H9 (cell line): Measurements from ENCODE around the gene TTC12. TPM values are rescaled to one million over a fixed set of nuclear protein-coding genes. Genes with fewer than 3 reads are reported as not detected.
"Not testable (repeated sequence)": the region's sequence is repeated elsewhere in the genome, so short reads cannot be mapped to it uniquely, and the experiment has no call there.

Experiments used
- DNase-seq: peaks from one replicate; pipeline ENCODE4 v3.0.0-alpha.2; 2017
- H2AFZ ChIP-seq: one replicate; pipeline ENCODE4 v1.6.1; 2013; ENCODE audit warnings: mild to moderate bottlenecking, low read length, control low read depth, moderate library complexity
- H2AK5ac ChIP-seq: 2 replicates; pipeline ENCODE4 v1.6.1; 2013; ENCODE audit warnings: low read length, control low read depth, mixed read lengths; ENCODE audit not compliant: insufficient read length
- H2BK120ac ChIP-seq: one replicate; pipeline ENCODE4 v1.6.1; 2013; ENCODE audit warnings: low read depth, mild to moderate bottlenecking, low read length, control low read depth, inconsistent platforms; ENCODE audit not compliant: poor library complexity, severe bottlenecking
- H2BK12ac ChIP-seq: 2 replicates; pipeline ENCODE4 v1.6.1; 2013; ENCODE audit warnings: low read length, control low read depth, mixed read lengths, low read depth; ENCODE audit not compliant: insufficient read length
- H2BK15ac ChIP-seq: 2 replicates; pipeline ENCODE4 v1.6.1; 2013; ENCODE audit warnings: low read depth, low read length, control low read depth
- H2BK20ac ChIP-seq: one replicate; pipeline ENCODE4 v1.6.1; 2013; ENCODE audit warnings: low read depth, mild to moderate bottlenecking, low read length, control low read depth, inconsistent platforms; ENCODE audit not compliant: poor library complexity, severe bottlenecking
- H2BK5ac ChIP-seq: 2 replicates; pipeline ENCODE4 v1.6.1; 2013; ENCODE audit warnings: low read length, control low read depth, mixed read lengths; ENCODE audit not compliant: insufficient read length
- H3K14ac ChIP-seq: 2 replicates; pipeline ENCODE4 v1.6.1; 2013; ENCODE audit warnings: low read length, control low read depth; ENCODE audit not compliant: insufficient read depth
- H3K18ac ChIP-seq: 2 replicates; pipeline ENCODE4 v1.6.1; 2013; ENCODE audit warnings: low read depth, mild to moderate bottlenecking, mixed read lengths, low read length, control low read depth; ENCODE audit not compliant: insufficient read length
- H3K23ac ChIP-seq: 2 replicates; pipeline ENCODE4 v1.6.1; 2013; ENCODE audit warnings: low read length, control low read depth, mixed read lengths, low read depth; ENCODE audit not compliant: insufficient read length
- H3K23me2 ChIP-seq: 2 replicates; pipeline ENCODE4 v1.6.1; 2013; ENCODE audit warnings: low read depth, mild to moderate bottlenecking, mixed read lengths, low read length, control low read depth; ENCODE audit not compliant: insufficient read length, poor library complexity, severe bottlenecking
- H3K27ac ChIP-seq: 2 replicates; pipeline ENCODE4 v1.5.1; 2013; ENCODE audit warnings: low read length, control low read depth, mixed read lengths, low read depth; ENCODE audit not compliant: insufficient read length
- H3K27me3 ChIP-seq: 2 replicates; pipeline ENCODE4 v1.6.1; 2013; ENCODE audit warnings: low read length, control low read depth, inconsistent platforms; ENCODE audit not compliant: insufficient read depth
- H3K4ac ChIP-seq: 2 replicates; pipeline ENCODE4 v1.6.1; 2013; ENCODE audit warnings: low read depth, mild to moderate bottlenecking, control low read depth, inconsistent platforms, low read length, moderate library complexity
- H3K4me1 ChIP-seq: 2 replicates; pipeline ENCODE4 v1.6.1; 2013; ENCODE audit warnings: low read length, control low read depth, inconsistent platforms; ENCODE audit not compliant: insufficient read depth
- H3K4me2 ChIP-seq: 2 replicates; pipeline ENCODE4 v1.6.1; 2013; ENCODE audit warnings: low read length, control low read depth, mixed read lengths; ENCODE audit not compliant: insufficient read length, insufficient read depth
- H3K56ac ChIP-seq: 2 replicates; pipeline ENCODE4 v1.6.1; 2013; ENCODE audit warnings: low read depth, mild to moderate bottlenecking, mixed read lengths, low read length, control low read depth; ENCODE audit not compliant: insufficient read length
- H3K79me1 ChIP-seq: 2 replicates; pipeline ENCODE4 v1.6.1; 2013; ENCODE audit warnings: low read depth, mild to moderate bottlenecking, moderate library complexity, low read length, control low read depth, inconsistent platforms; ENCODE audit not compliant: insufficient read depth, poor library complexity, severe bottlenecking
- H3K79me2 ChIP-seq: 2 replicates; pipeline ENCODE4 v1.6.1; 2013; ENCODE audit warnings: low read length, control low read depth, inconsistent platforms; ENCODE audit not compliant: insufficient read depth
- H3K9ac ChIP-seq: 2 replicates; pipeline ENCODE4 v1.6.1; 2013; ENCODE audit warnings: low read length, control low read depth, mixed read lengths; ENCODE audit not compliant: insufficient read length; ENCODE audit errors: extremely low read depth
- H3K9me3 ChIP-seq: one replicate; pipeline ENCODE4 v1.6.1; 2013; ENCODE audit warnings: low read depth, low read length, inconsistent platforms; ENCODE audit not compliant: control insufficient read depth
- H3T11ph ChIP-seq: one replicate; pipeline ENCODE4 v1.6.1; 2013; ENCODE audit warnings: mild to moderate bottlenecking, low read length, control low read depth, inconsistent platforms
- H4K20me1 ChIP-seq: one replicate; pipeline ENCODE4 v1.6.1; 2013; ENCODE audit not compliant: control insufficient read depth, insufficient read length, insufficient read depth
- H4K5ac ChIP-seq: 2 replicates; pipeline ENCODE4 v1.6.1; 2013; ENCODE audit warnings: low read depth, mild to moderate bottlenecking, mixed read lengths, low read length, control low read depth; ENCODE audit not compliant: insufficient read length
- H4K8ac ChIP-seq: replicated peaks from 2 replicates; pipeline ENCODE4 v1.6.1; 2013; ENCODE audit warnings: low read length, control low read depth, mixed read lengths, low read depth; ENCODE audit not compliant: insufficient read length
- H4K91ac ChIP-seq: 2 replicates; pipeline ENCODE4 v1.6.1; 2013; ENCODE audit warnings: low read depth, mild to moderate bottlenecking, moderate library complexity, mixed read lengths, low read length, control low read depth; ENCODE audit not compliant: insufficient read length
- H3K27ac Mint-ChIP-seq, 3 experiments: 2 replicates in 2 of 3; 3 replicates in 1 of 3; pipeline ENCODE4 v1.8.0; 2020 to 2021; ENCODE audit warnings: mixed read lengths in 3 of 3, mild to moderate bottlenecking in 1 of 3, moderate library complexity in 1 of 3
- H3K27me3 Mint-ChIP-seq: 2 replicates; pipeline ENCODE4 v1.8.0; 2021; ENCODE audit warnings: low read depth, mild to moderate bottlenecking, moderate library complexity, mixed read lengths
- H3K36me3 Mint-ChIP-seq, 3 experiments: 2 replicates in 2 of 3; 3 replicates in 1 of 3; pipeline ENCODE4 v1.8.0; 2020 to 2021; ENCODE audit warnings: low read depth in 3 of 3, mixed read lengths in 3 of 3; ENCODE audit not compliant: insufficient read depth in 1 of 3
- H3K4me1 Mint-ChIP-seq, 2 experiments: 2 replicates each; pipeline ENCODE4 v1.8.0; 2020; ENCODE audit warnings: mixed read lengths in 2 of 2
- H3K4me3 Mint-ChIP-seq, 2 experiments: 2 replicates in 1 of 2; 3 replicates in 1 of 2; pipeline ENCODE4 v1.8.0; 2020 to 2021; ENCODE audit warnings: mild to moderate bottlenecking in 2 of 2, mixed read lengths in 2 of 2, moderate library complexity in 1 of 2
- H3K9me3 Mint-ChIP-seq, 2 experiments: 2 replicates in 1 of 2; 3 replicates in 1 of 2; pipeline ENCODE4 v1.8.0; 2020; ENCODE audit warnings: mild to moderate bottlenecking in 2 of 2, mixed read lengths in 2 of 2, moderate library complexity in 1 of 2
- CTCF ChIP-seq: fragments of 200-600 bp; sonication (generic); conservative IDR thresholded peaks from 3 replicates; pipeline ENCODE4 v1.8.0; 2021; ENCODE audit warnings: antibody characterized with exemption, mild to moderate bottlenecking
- WGBS: extraction: QIAGEN DNeasy Blood & Tissue Kit; methylation state at CpG from one replicate; pipeline ENCODE4 v1.1.7; 2013; ENCODE audit warnings: missing lambda C conversion rate, low lambda C conversion rate, mixed read lengths; ENCODE audit not compliant: insufficient read length; ENCODE audit errors: extremely low coverage; 5-methylcytosine and 5-hydroxymethylcytosine counted together
- total RNA-seq: library from RNA; stranded (reverse); gene quantifications from 2 replicates; pipeline ENCODE4 v1.2.1, GENCODE V29; 2021

Gene TTC12
- total RNA-seq, 1 experiment from 2014 or later = 8.3 TPM

GRCh38 chr11:113296447-113297205 lies 17.8 kb upstream of the TTC12 start:
- peak overlapping the region in 1 of 3 experiments; percentile 66; a peak in 1 of 7 replicates for H3K27ac Mint-ChIP-seq
- Histone ChIP-seq H4K20me1 (no peaks in the 10 kb centered on the region), H4K8ac (no peak overlapping the region), H3K4me2 (no peak overlapping the region), H3K79me1 (no peaks in the 10 kb centered on the region), H2BK12ac (no peak overlapping the region), H2BK5ac (no peak overlapping the region), H4K5ac (no peak overlapping the region), H3K18ac (no peak overlapping the region), H3K27ac (no peak overlapping the region), H2BK15ac (no peak overlapping the region), H3K9me3 (no peaks in the 10 kb centered on the region), H3K79me2 (no peaks in the 10 kb centered on the region), H2AFZ (no peak overlapping the region), H3K4ac (no peak overlapping the region), H3K56ac (no peak overlapping the region), H3K4me1 (peaks cover 8% of the 10 kb centered on the region; the same call in 1 of the 2 replicates), H3K27me3 (no peaks in the 10 kb centered on the region), H3T11ph (no peak overlapping the region), H3K23ac (no peak overlapping the region), H3K9ac (no peak overlapping the region), H3K14ac (no peak overlapping the region), H2BK20ac (no peak overlapping the region), H2AK5ac (no peak overlapping the region), H2BK120ac (no peak overlapping the region), H4K91ac (no peak overlapping the region), H3K23me2 (no peaks in the 10 kb centered on the region)
- no peak overlapping the region; a peak in 1 of 5 replicates for H3K4me3 Mint-ChIP-seq
- no peak for TF ChIP-seq CTCF
- no peaks in the 10 kb centered on the region for H3K9me3 Mint-ChIP-seq
- H3K4me1 Mint-ChIP-seq = peaks cover 16 to 17% of the 10 kb centered on the region in 2 experiments
- WGBS = no CpG with 5 or more reads among the region's 2 CpGs
- peak; percentile 37 for DNase-seq
- no peaks in the 10 kb centered on the region for H3K36me3 Mint-ChIP-seq
- H3K27me3 Mint-ChIP-seq = peaks cover 14% of the 10 kb centered on the region

GRCh38 chr11:113298496-113298895 lies 15.9 kb upstream of the TTC12 start:
- H3K27me3 Mint-ChIP-seq = peaks cover 16% of the 10 kb centered on the region
- not testable (repeated sequence) for H2BK120ac ChIP-seq, H3K4ac ChIP-seq, H3K4me1 ChIP-seq, H2BK20ac ChIP-seq, H3K4me2 ChIP-seq, H3T11ph ChIP-seq, H3K9ac ChIP-seq, H2BK12ac ChIP-seq, H3K18ac ChIP-seq, H4K5ac ChIP-seq, DNase-seq, H2BK15ac ChIP-seq, H3K14ac ChIP-seq, H3K27ac ChIP-seq, H3K27me3 ChIP-seq, H3K9me3 ChIP-seq, H4K20me1 ChIP-seq, H2AFZ ChIP-seq, H3K23ac ChIP-seq, H2AK5ac ChIP-seq, H3K56ac ChIP-seq, H3K23me2 ChIP-seq, H3K9me3 Mint-ChIP-seq, H3K36me3 Mint-ChIP-seq, H4K8ac ChIP-seq, H3K79me2 ChIP-seq, H2BK5ac ChIP-seq, H3K27ac Mint-ChIP-seq, H4K91ac ChIP-seq, H3K79me1 ChIP-seq, H3K4me3 Mint-ChIP-seq
- H3K4me1 Mint-ChIP-seq = peaks cover 14% of the 10 kb centered on the region in 2 experiments
- no CpG with 5 or more reads among the region's 3 CpGs for WGBS
